Measurements from ENCODE around the gene AMOTL1.
A peak's percentile ranks its signal among the peaks of the same experiment; 100 is the strongest.

The AMOTL1 gene

GRCh38 chr11:94732617-94733281 is 35.4 kb upstream of the AMOTL1 start:
- no peaks in the 10 kb centered on the region for H3K9me3 ChIP-seq (ENCODE audit: control insufficient read depth, insufficient read depth, low read depth, low read length)
- no peak overlapping the region for H3K4me3 ChIP-seq (ENCODE audit: low read depth, low read length)
- H3K27ac ChIP-seq (ENCODE audit: low read depth, low read length) = peak overlapping the region; percentile 80; the same call in 1 of the 2 replicates
- H3K4me1 ChIP-seq (ENCODE audit: control insufficient read depth, insufficient read depth, low read length) = peaks cover 66% of the 10 kb centered on the region
- no peak overlapping the region for H3K9ac ChIP-seq (ENCODE audit: low read length)
- no peaks in the 10 kb centered on the region for H3K27me3 ChIP-seq (ENCODE audit: control insufficient read depth, insufficient read depth, low read length)
- no peaks in the 10 kb centered on the region for H3K36me3 ChIP-seq (ENCODE audit: control insufficient read depth, insufficient read depth, low read length)

- H3K36me3 ChIP-seq (ENCODE audit: control insufficient read depth, insufficient read depth, low read length) = no peaks in the 10 kb centered on the region
- peaks cover 3% of the 10 kb centered on the region for H3K27me3 ChIP-seq (ENCODE audit: control insufficient read depth, insufficient read depth, low read length)
- H3K4me3 ChIP-seq (ENCODE audit: low read depth, low read length) = peak overlapping the region; percentile 36; the same call in 1 of the 2 replicates
- peak overlapping the region; percentile 87; the same call in 1 of the 2 replicates for H3K27ac ChIP-seq (ENCODE audit: low read depth, low read length)
- peak overlapping the region; percentile 74 for H3K9ac ChIP-seq (ENCODE audit: low read length)
- H3K9me3 ChIP-seq (ENCODE audit: control insufficient read depth, insufficient read depth, low read depth, low read length) = no peaks in the 10 kb centered on the region
- peaks cover 84% of the 10 kb centered on the region for H3K4me1 ChIP-seq (ENCODE audit: control insufficient read depth, insufficient read depth, low read length)
Observed at GRCh38 chr11:94734563-94735275, 33.4 kb upstream of the AMOTL1 start.

GRCh38 chr11:94735907-94736306 is 32.2 kb upstream of the AMOTL1 start:
- H3K27me3 ChIP-seq (ENCODE audit: control insufficient read depth, insufficient read depth, low read length) = peaks cover 13% of the 10 kb centered on the region
- no peaks in the 10 kb centered on the region for H3K9me3 ChIP-seq (ENCODE audit: control insufficient read depth, insufficient read depth, low read depth, low read length)
- no peak overlapping the region for H3K4me3 ChIP-seq (ENCODE audit: low read depth, low read length)
- H3K27ac ChIP-seq (ENCODE audit: low read depth, low read length) = no peak overlapping the region; the same call in 1 of the 2 replicates
- H3K9ac ChIP-seq (ENCODE audit: low read length) = no peak overlapping the region
- no peaks in the 10 kb centered on the region for H3K36me3 ChIP-seq (ENCODE audit: control insufficient read depth, insufficient read depth, low read length)
- H3K4me1 ChIP-seq (ENCODE audit: control insufficient read depth, insufficient read depth, low read length) = peaks cover 89% of the 10 kb centered on the region

GRCh38 chr11:94737171-94737611 is 31.0 kb upstream of the AMOTL1 start:
- H3K27ac ChIP-seq (ENCODE audit: low read depth, low read length) = peak overlapping the region; percentile 42; the same call in 1 of the 2 replicates

GRCh38 chr11:94738746-94739145 is 29.4 kb upstream of the AMOTL1 start:
- no peak overlapping the region; the same call in 1 of the 2 replicates for H3K4me3 ChIP-seq (ENCODE audit: low read depth, low read length)
- H3K9me3 ChIP-seq (ENCODE audit: control insufficient read depth, insufficient read depth, low read depth, low read length) = no peaks in the 10 kb centered on the region
- peaks cover 80% of the 10 kb centered on the region for H3K4me1 ChIP-seq (ENCODE audit: control insufficient read depth, insufficient read depth, low read length)
- no peak overlapping the region for H3K9ac ChIP-seq (ENCODE audit: low read length)
- H3K36me3 ChIP-seq (ENCODE audit: control insufficient read depth, insufficient read depth, low read length) = no peaks in the 10 kb centered on the region
- H3K27ac ChIP-seq (ENCODE audit: low read depth, low read length) = peak overlapping the region; percentile 18; the same call in 1 of the 2 replicates
- H3K27me3 ChIP-seq (ENCODE audit: control insufficient read depth, insufficient read depth, low read length) = peaks cover 26% of the 10 kb centered on the region

More at GRCh38 chr11:94737171-94737611, 31.0 kb upstream of the AMOTL1 start:
- H3K9me3 ChIP-seq (ENCODE audit: control insufficient read depth, insufficient read depth, low read depth, low read length) = no peaks in the 10 kb centered on the region
- H3K4me1 ChIP-seq (ENCODE audit: control insufficient read depth, insufficient read depth, low read length) = peaks cover 88% of the 10 kb centered on the region
- H3K36me3 ChIP-seq (ENCODE audit: control insufficient read depth, insufficient read depth, low read length) = no peaks in the 10 kb centered on the region
- H3K4me3 ChIP-seq (ENCODE audit: low read depth, low read length) = no peak overlapping the region
- no peak overlapping the region for H3K9ac ChIP-seq (ENCODE audit: low read length)
- peaks cover 25% of the 10 kb centered on the region for H3K27me3 ChIP-seq (ENCODE audit: control insufficient read depth, insufficient read depth, low read length)

GRCh38 chr11:94739331-94739730 is 28.8 kb upstream of the AMOTL1 start:
- Histone ChIP-seq H3K9me3 (ENCODE audit: control insufficient read depth, insufficient read depth, low read depth, low read length) (no peaks in the 10 kb centered on the region), H3K36me3 (ENCODE audit: control insufficient read depth, insufficient read depth, low read length) (no peaks in the 10 kb centered on the region), H3K27me3 (ENCODE audit: control insufficient read depth, insufficient read depth, low read length) (peaks cover 26% of the 10 kb centered on the region), H3K4me1 (ENCODE audit: control insufficient read depth, insufficient read depth, low read length) (peaks cover 74% of the 10 kb centered on the region), H3K4me3 (ENCODE audit: low read depth, low read length) (peak overlapping the region; percentile 8; the same call in 1 of the 2 replicates), H3K9ac (ENCODE audit: low read length) (no peak overlapping the region), H3K27ac (ENCODE audit: low read depth, low read length) (no peak overlapping the region; the same call in 1 of the 2 replicates)

GRCh38 chr11:94740083-94741021 is 27.8 kb upstream of the AMOTL1 start:
- H3K4me1 ChIP-seq (ENCODE audit: control insufficient read depth, insufficient read depth, low read length) = peaks cover 64% of the 10 kb centered on the region
- no peaks in the 10 kb centered on the region for H3K36me3 ChIP-seq (ENCODE audit: control insufficient read depth, insufficient read depth, low read length)
- peak overlapping the region; percentile 51 for H3K9ac ChIP-seq (ENCODE audit: low read length)
- no peak overlapping the region; the same call in 1 of the 2 replicates for H3K27ac ChIP-seq (ENCODE audit: low read depth, low read length)
- H3K4me3 ChIP-seq (ENCODE audit: low read depth, low read length) = peak overlapping the region; percentile 72
- H3K27me3 ChIP-seq (ENCODE audit: control insufficient read depth, insufficient read depth, low read length) = peaks cover 26% of the 10 kb centered on the region
- H3K9me3 ChIP-seq (ENCODE audit: control insufficient read depth, insufficient read depth, low read depth, low read length) = no peaks in the 10 kb centered on the region

GRCh38 chr11:94741022-94741679 is 27.0 kb upstream of the AMOTL1 start:
- Histone ChIP-seq H3K4me3 (ENCODE audit: low read depth, low read length) (peak overlapping the region; percentile 72), H3K9ac (ENCODE audit: low read length) (peak overlapping the region; percentile 51), H3K27me3 (ENCODE audit: control insufficient read depth, insufficient read depth, low read length) (peaks cover 26% of the 10 kb centered on the region), H3K9me3 (ENCODE audit: control insufficient read depth, insufficient read depth, low read depth, low read length) (no peaks in the 10 kb centered on the region), H3K36me3 (ENCODE audit: control insufficient read depth, insufficient read depth, low read length) (no peaks in the 10 kb centered on the region), H3K4me1 (ENCODE audit: control insufficient read depth, insufficient read depth, low read length) (peaks cover 57% of the 10 kb centered on the region), H3K27ac (ENCODE audit: low read depth, low read length) (no peak overlapping the region; the same call in 1 of the 2 replicates)

- no peaks in the 10 kb centered on the region for H3K9me3 ChIP-seq (ENCODE audit: control insufficient read depth, insufficient read depth, low read depth, low read length)
- no peaks in the 10 kb centered on the region for H3K36me3 ChIP-seq (ENCODE audit: control insufficient read depth, insufficient read depth, low read length)
- no peak overlapping the region for H3K27ac ChIP-seq (ENCODE audit: low read depth, low read length)
- no peak overlapping the region for H3K9ac ChIP-seq (ENCODE audit: low read length)
- peaks cover 26% of the 10 kb centered on the region for H3K27me3 ChIP-seq (ENCODE audit: control insufficient read depth, insufficient read depth, low read length)
- H3K4me3 ChIP-seq (ENCODE audit: low read depth, low read length) = no peak overlapping the region
- H3K4me1 ChIP-seq (ENCODE audit: control insufficient read depth, insufficient read depth, low read length) = peaks cover 51% of the 10 kb centered on the region
Observed at GRCh38 chr11:94742665-94743064, 25.5 kb upstream of the AMOTL1 start.

GRCh38 chr11:94746721-94747120 is 21.4 kb upstream of the AMOTL1 start:
- H3K27ac ChIP-seq (ENCODE audit: low read depth, low read length) = no peak overlapping the region

More at GRCh38 chr11:94746721-94747120, 21.4 kb upstream of the AMOTL1 start:
- Histone ChIP-seq H3K4me1 (ENCODE audit: control insufficient read depth, insufficient read depth, low read length) (peaks cover 27% of the 10 kb centered on the region; the same call in 1 of the 2 replicates), H3K4me3 (ENCODE audit: low read depth, low read length) (no peak overlapping the region), H3K9me3 (ENCODE audit: control insufficient read depth, insufficient read depth, low read depth, low read length) (no peaks in the 10 kb centered on the region), H3K9ac (ENCODE audit: low read length) (no peak overlapping the region), H3K27me3 (ENCODE audit: control insufficient read depth, insufficient read depth, low read length) (peaks cover 5% of the 10 kb centered on the region; the same call in 1 of the 2 replicates), H3K36me3 (ENCODE audit: control insufficient read depth, insufficient read depth, low read length) (no peaks in the 10 kb centered on the region)
